GM12878 (cell line): ENCODE data around the gene MAN2B1. TPM values are rescaled to one million over a fixed set of nuclear protein-coding genes. Genes with fewer than 3 reads are reported as not detected.

Experiments
- CHD2 ChIP-seq: IDR thresholded peaks from 2 replicates; pipeline ENCODE4 v1.6.1; 2011; ENCODE audit warnings: low read depth, low read length, improper control_type of control experiment, borderline replicate concordance
- EED ChIP-seq: sonication (generic); IDR thresholded peaks from 2 replicates; pipeline ENCODE4 v1.6.1; 2016; ENCODE audit warnings: antibody characterized with exemption, low read depth
- ETV6 ChIP-seq, 2 experiments: fragments of 450-650 bp in 1 of 2; IDR thresholded peaks in 1 of 2; conservative IDR thresholded peaks in 1 of 2; 2 replicates each; pipeline ENCODE4 v1.6.1; 2014; ENCODE audit warnings: antibody characterized with exemption in 1 of 2, borderline replicate concordance in 1 of 2, low read depth in 1 of 2, mild to moderate bottlenecking in 1 of 2, moderate library complexity in 1 of 2
- GABPA ChIP-seq: IDR thresholded peaks from 2 replicates; pipeline ENCODE4 v1.6.1; 2014; ENCODE audit warnings: antibody characterized with exemption, low read depth, mild to moderate bottlenecking, inconsistent platforms
- RUNX3 ChIP-seq: IDR thresholded peaks from 2 replicates; pipeline ENCODE4 v1.6.1; 2012; ENCODE audit warnings: low read length, inconsistent platforms
- SPI1 ChIP-seq: IDR thresholded peaks from 2 replicates; pipeline ENCODE4 v1.6.1; 2011; ENCODE audit warnings: low read depth, mild to moderate bottlenecking, low read length, moderate library complexity, borderline replicate concordance; ENCODE audit not compliant: insufficient read depth
- USF2 ChIP-seq: IDR thresholded peaks from 2 replicates; pipeline ENCODE4 v1.6.1; 2011; ENCODE audit warnings: low read depth, low read length, improper control_type of control experiment, borderline replicate concordance
- ZBTB11 ChIP-seq: fragments of 450-650 bp; formaldehyde crosslinking; IDR thresholded peaks from 2 replicates; pipeline ENCODE4 v1.5.0; 2022; ENCODE audit warnings: mild to moderate bottlenecking, missing genetic modification characterization
- ZNF217 ChIP-seq: fragments of 450-650 bp; IDR thresholded peaks from 2 replicates; pipeline ENCODE4 v1.6.1; 2017; ENCODE audit warnings: antibody characterized with exemption, mild to moderate bottlenecking
- ZNF622 ChIP-seq: fragments of 450-650 bp; IDR thresholded peaks from 2 replicates; pipeline ENCODE4 v1.6.1; 2017; ENCODE audit warnings: mild to moderate bottlenecking, inconsistent platforms
- polyA plus RNA-seq, 11 experiments: library from polyadenylated mRNA; depleted of rRNA in 4 of 11; unstranded in 6 of 11; stranded (reverse) in 5 of 11; fragments of >200 nt; fragmentation: Nextera tagmentation in 4 of 11; fragmentation: Illumina TruSeq in 1 of 11; extraction: Ambion mirVana in 4 of 11; extraction: Trizol in 1 of 11; gene quantifications; 1 replicate in 1 of 11; 2 replicates in 10 of 11; pipeline versions ENCODE4 v1.2.1 to v1.2.3, GENCODE V29; 2011 to 2016; ENCODE audit warnings: inconsistent platforms in 2 of 11, missing spikeins in 2 of 11, low read depth in 1 of 11
- total RNA-seq, 4 experiments: library from RNA; depleted of rRNA in 3 of 4; stranded (reverse); fragments of >200 nt in 3 of 4; fragmentation: Illumina TruSeq in 1 of 4; extraction: Trizol in 1 of 4; gene quantifications; 2 replicates each; pipeline versions ENCODE4 v1.2.1 to v1.2.3, GENCODE V29; 2013 to 2021

MAN2B1 gene
- total and polyA plus RNA-seq, 10 of the 15 experiments (the other 5 are each of a cell fraction or from before 2014, with no cell fraction given): 7.6 to 224 (median 81.4) TPM

- TF ChIP-seq ZBTB11 (CRISPR knock-in tag) (peak; percentile 46; the same call in 1 of the 2 replicates), EED (peak; percentile 77), ETV6 (conservative IDR thresholded peaks at IDR 0.05 in 1 of 2, IDR thresholded peaks at IDR 0.05 in 1 of 2; ENCODE audit: borderline replicate concordance in 1 of 2, low read depth in 1 of 2) (0 out of 4 replicates have a peak, but pooled peaks of 1 of the 2 experiments have one; percentile 35), CHD2 (0 out of 2 replicates have a peak, but pooled peaks have one; percentile 14), GABPA (peak; percentile 84), ZNF217 (no peak), RUNX3 (peak; percentile 42; the same call in 1 of the 2 replicates), SPI1 (peak; percentile 99), USF2 (no peak), ZNF622 (no peak)
Measured at GRCh38 chr19:12665281-12665573, 1.3 kb downstream of the MAN2B1 start (continued).
